ENCODE measurements around the gene RNASE9.
"Not testable (repeated sequence)": the region's sequence is repeated elsewhere in the genome, so short reads cannot be mapped to it uniquely, and the experiment has no call there.

RNASE9 gene

DNA sequence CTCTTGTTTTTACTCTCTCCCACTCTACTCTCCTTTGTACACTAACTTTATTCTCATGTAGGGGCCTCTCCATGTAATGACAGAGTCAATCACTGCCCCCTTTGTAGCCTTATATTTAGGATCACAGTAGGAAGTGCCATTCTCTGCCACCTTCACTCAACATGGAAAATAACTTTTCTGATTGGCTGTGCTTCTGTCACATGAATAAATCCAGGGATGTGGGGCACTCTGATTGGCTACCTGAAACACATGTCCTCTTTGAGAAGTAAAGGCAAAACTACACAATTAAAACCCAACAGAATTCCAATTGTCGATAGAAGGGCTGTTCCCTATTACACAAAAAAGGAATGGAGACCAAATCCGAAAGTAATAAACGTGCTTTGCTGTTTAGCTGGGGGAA is at the start of gene RNASE9:
Gene RNASE9, minus strand, starts transcription at position 87 of the 400 bp plus-strand sequence.
- DNase-seq: no peak

GRCh38 chr14:20610002-20610765 is 49.3 kb upstream of the RNASE9 start:
- peak; percentile 86 for DNase-seq

DNA sequence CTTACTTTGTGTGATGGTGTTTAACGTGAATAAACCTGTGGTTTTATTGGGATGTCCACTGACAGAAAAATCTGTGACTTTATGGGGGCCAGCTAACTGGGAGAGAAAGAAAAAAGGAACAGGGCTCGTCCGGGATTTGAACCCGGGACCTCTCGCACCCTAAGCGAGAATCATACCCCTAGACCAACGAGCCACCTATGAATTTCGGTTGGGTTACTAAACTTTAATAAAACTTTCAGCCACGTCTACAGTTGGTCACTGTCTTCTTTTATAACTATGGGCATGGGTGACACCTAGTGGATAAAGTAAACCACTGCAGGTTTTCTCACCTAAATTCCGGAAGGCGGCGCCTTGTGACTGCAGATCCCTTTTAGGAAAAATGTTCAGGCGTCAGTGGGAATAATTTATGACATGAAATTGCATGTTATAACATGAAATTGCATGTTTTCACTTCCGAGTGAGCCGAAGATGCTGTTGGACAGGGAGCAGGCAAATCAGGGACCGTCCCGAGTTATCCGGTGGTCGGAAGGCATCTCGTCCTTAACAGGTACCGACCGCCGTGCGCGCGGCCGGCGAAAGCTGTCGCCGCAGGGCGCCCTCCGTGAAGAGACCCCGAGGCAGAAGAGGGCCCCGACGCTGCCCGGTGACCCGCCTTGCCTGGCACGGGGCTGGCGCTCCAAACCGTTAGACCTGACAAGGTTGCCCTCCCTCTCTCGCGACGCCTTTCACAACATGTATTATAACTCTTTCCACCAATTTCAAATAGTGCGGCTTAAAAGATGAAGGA is 48.6 kb upstream of the RNASE9 start:
- DNase-seq: peak; percentile 92

DNA sequence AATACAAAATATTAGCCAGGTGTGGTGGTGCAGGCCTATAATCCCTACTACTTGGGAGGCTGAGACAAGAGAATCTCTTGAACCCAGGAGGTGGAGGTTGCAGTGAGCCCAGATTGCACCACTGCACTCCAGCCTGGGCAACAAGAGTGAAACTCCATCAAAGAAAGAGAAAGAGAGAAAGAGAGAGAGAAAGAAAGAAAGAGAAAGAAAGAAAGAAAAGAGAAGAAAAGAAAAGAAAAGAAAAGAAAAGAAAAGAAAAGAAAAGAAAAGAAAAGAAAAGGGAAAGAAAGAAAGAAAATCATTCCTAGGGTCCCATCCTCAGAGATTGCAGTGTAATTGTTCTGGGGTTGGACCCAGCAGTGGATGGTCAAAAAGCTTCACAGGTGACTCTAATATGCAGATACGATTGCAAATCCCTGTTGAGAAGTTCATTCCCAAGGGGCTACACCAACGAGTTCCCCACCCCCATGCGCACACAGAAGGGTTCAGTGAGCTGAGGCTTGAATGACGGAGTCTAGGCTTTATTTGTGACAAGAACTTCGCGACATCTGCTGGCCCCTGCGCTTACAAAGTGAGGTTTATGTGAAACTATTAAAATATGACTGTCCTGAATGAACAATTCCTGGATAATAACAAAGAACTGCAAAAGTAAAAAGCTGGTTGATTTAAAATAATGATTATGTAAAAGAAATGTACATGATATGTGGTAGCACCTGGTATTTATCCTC is 47.7 kb upstream of the RNASE9 start:
- no peak for DNase-seq

DNA sequence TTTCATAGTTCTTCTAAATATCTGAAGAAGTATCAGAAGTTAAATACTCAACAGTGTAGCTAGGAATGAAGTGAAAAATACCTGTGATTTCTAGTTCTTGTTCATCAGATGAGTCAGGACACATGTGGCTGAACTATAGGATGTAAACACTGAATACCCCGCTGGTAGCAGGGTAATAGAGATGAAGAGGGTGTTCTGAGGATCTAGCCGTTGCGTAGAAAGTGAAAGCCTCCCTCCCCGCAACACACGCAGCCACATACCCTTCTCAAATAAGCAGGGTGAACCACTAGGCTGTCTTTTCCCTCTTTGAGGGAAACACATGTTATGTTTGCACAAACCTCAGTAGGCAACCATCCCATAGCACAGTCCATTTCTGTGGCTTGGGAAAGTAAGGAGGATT is 46.8 kb upstream of the RNASE9 start:
- DNase-seq: no peak

DNA sequence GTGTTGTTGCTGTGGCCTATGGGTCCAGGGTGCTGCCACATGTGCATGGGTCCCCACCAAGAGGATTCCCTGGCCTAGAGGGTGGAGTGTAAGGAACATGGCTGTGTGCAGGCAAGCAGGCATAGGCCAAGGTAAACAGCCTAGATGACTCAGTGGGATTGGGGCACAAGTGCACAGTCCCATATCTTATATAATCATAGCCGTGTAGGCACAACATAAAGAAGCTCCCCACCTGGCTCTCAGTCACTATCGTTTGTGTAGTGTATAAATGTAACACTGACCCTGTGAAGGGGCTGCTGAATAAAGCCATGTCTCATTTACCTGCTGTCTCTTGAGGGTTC is 46.0 kb upstream of the RNASE9 start:
- no peak for DNase-seq

- DNase-seq: no peak
Measured at GRCh38 chr14:20606190-20606901, 45.5 kb upstream of the RNASE9 start.

DNA sequence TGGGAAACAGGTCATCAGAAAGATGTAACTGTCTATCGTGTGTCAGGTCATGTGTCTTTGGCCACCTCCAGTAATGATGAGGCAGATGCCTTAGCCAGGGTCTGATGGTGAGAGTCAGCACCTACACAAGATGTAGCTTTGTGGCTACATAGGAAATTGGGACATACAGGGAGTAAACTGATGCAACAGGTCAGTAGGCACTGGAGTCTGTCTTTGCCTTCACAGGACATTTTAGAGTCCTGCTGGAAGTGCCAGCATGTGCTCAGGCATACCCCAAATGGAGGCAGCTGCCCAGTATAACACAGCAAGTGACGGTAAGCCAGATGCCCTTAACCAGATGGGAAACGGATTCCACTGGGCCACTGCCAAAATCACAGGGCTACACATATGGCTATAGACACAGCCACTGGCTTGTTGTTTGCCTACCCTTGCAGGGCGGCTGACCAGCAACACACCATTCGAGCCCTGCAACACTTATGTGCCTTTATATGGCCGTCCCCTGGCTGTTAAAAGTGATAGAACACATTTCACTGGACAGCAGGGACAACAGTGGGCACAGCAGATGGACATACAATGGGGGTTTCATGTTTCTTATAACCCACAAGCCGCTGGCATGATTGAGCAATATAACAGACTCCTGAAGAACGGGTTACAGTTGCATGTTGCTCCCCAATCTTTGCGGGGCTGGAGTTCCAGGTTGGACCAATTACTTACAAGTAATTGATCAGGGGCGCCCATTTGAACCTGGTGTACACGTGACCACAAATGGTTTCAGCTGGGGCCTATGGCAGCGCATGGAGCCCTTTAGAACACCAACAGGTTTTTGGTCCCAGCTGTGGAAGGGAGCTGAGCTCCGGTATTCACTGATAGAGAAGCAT is 43.2 kb upstream of the RNASE9 start:
- peak; percentile 58 for DNase-seq

- DNase-seq: no peak
Measured at GRCh38 chr14:20602583-20602982, 41.7 kb upstream of the RNASE9 start.

- DNase-seq: no peak
Measured at GRCh38 chr14:20601522-20601921, 40.7 kb upstream of the RNASE9 start.

DNA sequence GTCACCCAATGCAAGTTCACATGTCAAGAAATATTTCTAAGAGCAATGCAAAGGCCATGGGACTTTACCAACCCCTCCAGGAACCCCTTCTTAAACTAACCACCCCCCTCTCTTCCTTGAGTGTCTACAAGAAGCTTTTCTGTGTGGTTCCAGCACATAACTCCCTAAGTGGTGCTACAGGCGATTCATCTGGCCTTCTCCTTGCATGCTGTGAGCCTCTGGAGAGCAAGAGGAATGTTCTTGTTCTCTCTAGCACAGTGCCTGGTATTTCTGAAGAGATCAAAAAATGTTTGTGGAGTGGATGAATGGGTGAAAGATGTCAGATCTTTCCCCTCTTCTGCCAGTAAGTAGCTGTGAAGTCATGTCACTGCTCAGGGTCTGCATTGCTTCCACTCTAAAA is 36.3 kb upstream of the RNASE9 start:
- no peak for DNase-seq

DNA sequence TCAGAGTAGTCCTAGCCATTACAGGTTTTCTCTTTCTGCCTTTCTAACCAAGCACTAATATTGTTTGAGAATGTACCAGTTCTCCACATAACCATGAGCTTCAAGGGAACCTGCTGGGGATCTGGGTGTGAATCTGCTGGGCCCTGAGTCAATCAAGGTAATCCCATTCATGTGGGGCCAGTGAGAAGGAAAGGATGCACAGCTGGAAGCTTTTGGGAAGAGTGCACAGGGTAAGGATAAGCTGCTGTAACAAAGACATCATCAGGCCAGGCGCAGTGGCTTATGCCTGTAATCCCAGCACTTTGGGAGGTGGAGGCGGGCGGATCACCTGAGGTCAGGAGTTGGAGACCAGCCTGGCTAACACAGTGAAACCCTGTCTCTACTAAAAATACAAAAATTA is 34.9 kb upstream of the RNASE9 start:
- DNase-seq: not testable (repeated sequence)

DNA sequence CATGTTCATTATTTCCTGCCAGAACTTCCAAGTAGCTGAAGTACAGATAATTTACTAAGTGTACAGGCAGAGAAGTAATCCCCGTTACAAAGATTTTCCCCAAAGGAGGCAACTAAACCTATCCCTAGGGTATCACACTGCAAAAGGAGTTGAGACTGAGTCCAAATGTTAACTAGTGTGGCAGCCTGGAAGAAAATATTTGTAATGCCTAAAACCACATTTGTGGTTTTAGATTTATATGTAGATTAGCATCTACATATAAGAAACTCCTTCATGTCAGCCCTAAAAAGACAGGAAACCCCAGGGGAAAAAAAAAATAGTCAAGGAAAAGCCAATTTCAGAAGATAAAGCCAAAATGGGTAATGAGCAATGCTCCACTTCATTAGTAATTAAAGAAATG is 31.7 kb upstream of the RNASE9 start:
- DNase-seq: no peak

DNA sequence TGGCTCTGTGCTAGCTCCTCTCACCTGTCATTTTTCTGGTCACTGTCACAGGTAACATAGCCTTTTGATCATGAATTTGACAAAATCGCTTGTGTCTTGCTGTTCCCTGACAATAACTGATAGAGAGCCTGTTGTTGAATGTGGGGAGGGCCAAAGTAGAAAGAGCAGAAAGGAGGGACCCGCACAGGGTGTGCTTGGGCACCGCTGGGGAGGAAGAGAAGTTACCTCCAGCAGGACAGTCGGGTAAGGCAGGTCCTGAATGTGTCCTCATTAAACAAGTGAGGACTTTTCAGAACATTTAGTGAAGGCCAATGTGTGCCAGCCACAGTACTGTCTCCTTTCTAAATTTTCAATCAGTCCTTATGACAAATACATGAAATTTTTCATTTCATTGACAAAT is 30.4 kb upstream of the RNASE9 start, which contains the start of gene RNASE12:
Gene RNASE12, minus strand, starts transcription at position 142 of the 400 bp plus-strand sequence. CDS start 653 bp downstream, outside the sequence.
- no peak for DNase-seq

DNA sequence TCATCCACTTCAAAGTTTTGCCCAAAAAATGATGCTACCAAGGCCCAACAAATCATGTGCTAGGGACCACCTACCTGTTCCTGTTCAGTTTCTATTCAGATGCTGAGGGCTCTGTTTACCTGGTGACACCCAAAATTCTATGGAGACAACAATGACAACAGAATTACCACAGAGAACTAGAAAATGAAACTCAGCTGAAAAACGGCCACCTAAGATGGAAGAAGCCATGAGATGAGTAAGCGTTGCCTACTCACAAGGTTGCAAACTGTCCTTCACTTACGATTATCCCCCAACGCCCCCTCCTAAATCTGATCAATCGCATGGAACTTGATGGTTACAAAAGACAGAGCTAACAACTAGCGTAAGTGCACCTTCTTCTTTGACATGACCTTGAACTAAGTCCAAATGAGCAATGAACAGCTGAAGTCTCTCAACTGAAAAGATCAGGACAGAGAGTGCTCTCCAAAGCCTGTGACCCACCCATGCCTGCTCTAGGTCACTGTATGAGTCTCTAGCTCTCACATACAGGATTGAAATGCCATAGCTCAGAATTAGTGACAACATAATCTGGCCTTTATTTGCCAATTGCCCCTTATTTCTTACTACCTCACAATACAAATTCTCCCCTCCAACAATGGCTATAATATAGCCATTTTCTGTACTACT is 26.8 kb upstream of the RNASE9 start, which contains the start of gene RNASE11:
Gene RNASE11, minus strand, starts transcription at position 513 of the 666 bp plus-strand sequence.
- DNase-seq: no peak

GRCh38 chr14:20583908-20584307 is 23.1 kb upstream of the RNASE9 start:
- DNase-seq: no peak

DNA sequence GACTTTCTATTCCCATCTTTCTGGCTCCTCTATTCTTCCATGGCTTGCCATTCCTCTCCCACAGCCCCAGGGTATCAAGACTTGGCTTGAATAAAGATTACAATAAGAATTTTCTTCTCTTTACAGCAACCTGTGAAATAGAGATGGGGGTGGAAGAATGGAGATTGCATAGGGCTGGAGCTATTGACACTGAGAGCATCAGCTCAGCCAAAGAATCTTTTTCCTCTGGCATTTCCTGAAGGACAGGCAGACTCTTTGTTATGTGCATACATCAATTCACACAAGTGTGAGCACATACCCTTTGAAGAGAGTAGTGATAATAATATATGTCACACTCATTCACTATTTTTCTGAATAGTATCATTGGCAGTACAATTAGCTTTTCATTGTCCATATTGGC is 22.3 kb upstream of the RNASE9 start:
- DNase-seq: no peak

GRCh38 chr14:20580242-20580641 is 19.4 kb upstream of the RNASE9 start:
- no peak for DNase-seq

GRCh38 chr14:20578784-20579502 is 18.1 kb upstream of the RNASE9 start:
- DNase-seq: no peak

- DNase-seq: no peak
Measured at GRCh38 chr14:20578325-20578724, 17.5 kb upstream of the RNASE9 start.

Data from NCI-H2171 (cell line).